ENCODE data around the gene KRT71. TPM values are rescaled to one million over a fixed set of nuclear protein-coding genes. Genes with fewer than 3 reads are reported as not detected.

The KRT71 gene
- total and polyA plus RNA-seq, 2 of the 8 experiments (the other 6 are each of a cell fraction or from before 2014, with no cell fraction given), result not detected

DNA sequence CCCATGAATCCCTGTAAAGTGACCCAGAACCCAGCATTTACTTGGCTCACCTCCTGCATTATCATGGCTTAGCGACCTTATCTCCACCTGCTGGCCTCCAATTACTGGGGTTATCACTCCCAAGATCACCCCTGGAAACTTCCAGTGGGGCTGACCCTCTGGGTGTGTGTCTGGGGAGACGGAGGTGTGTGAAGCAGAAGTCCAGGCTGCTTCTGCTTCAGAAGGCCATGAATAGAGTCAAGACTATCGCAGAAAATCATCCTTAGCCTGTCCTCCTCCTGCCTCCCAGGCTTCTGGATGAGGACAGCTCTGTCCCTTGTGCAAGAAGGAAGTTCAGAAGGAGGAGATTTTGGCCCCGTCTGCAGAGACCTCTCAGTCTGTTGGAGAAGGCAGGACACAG is 48.7 kb upstream of the KRT71 start (continued):
- no peak for TF ChIP-seq EP300 (IDR thresholded peaks at IDR 0.05; ENCODE audit: borderline replicate concordance in 1 of 2, low read depth in 2 of 2, low read length in 2 of 2)
- TF ChIP-seq EZH2 (IDR thresholded peaks at IDR 0.05; ENCODE audit: low read depth, low read length, severe bottlenecking), result no peak
- TF ChIP-seq FOSL1 (IDR thresholded peaks at IDR 0.05; ENCODE audit: insufficient read depth, low read depth, low read length), result no peak

All from H1 (cell line).